A549 (cell line): Measurements from ENCODE around the gene MAP7D1. TPM values are rescaled to one million over a fixed set of nuclear protein-coding genes. Genes with fewer than 3 reads are reported as not detected.

Source experiments
- ATAC-seq, 2 experiments: fragments of 200-7000 bp in 1 of 2; fragments of >200 bp in 1 of 2; cut with Nextera tagmentation in 1 of 2; cut with Tn5 transposase in 1 of 2; 3 replicates each; pipeline versions ENCODE4 v1.8.0 to v1.9.1; 2018 to 2020; ENCODE audit warnings: mild to moderate bottlenecking in 1 of 2, moderate library complexity in 1 of 2
- CTCF ChIA-PET: fragments of 300-600 bp; sonication (Branson Sonifier 250); formaldehyde crosslinking; extraction: SDS; loops from one replicate; lab custom pipeline; 2021; ENCODE audit warnings: antibody characterized with exemption, inconsistent platforms; lab: Yijun Ruan, JAX
- POLR2A ChIA-PET: fragments of 350-600 bp; formaldehyde crosslinking; extraction: SDS; loops from one replicate; lab custom pipeline; 2021; ENCODE audit warnings: antibody characterized with exemption, inconsistent platforms; lab: Yijun Ruan, JAX
- DNase-seq, 2 experiments: peaks; one replicate each; pipeline versions ENCODE4 v3.0.0 to v3.0.0-alpha.2; 2011 to 2016; ENCODE audit warnings: low read depth in 1 of 2, low spot score in 1 of 2
- FAIRE-seq: peaks from 2 replicates; lab custom pipeline; 2011; peaks lifted over from hg19 to GRCh38; lab: Jason Lieb, UNC
- H3K27ac ChIP-seq, 2 experiments: fragments of >200 bp; sonication (Bioruptor Twin); formaldehyde crosslinking; 3 replicates each; pipeline ENCODE4 v1.5.1; 2016 to 2017
- H3K4me1 ChIP-seq: fragments of >200 bp; sonication (Bioruptor Twin); formaldehyde crosslinking; 3 replicates; pipeline ENCODE4 v1.6.1; 2016
- H3K4me2 ChIP-seq: fragments of >200 bp; sonication (Bioruptor Twin); formaldehyde crosslinking; 3 replicates; pipeline ENCODE4 v1.6.1; 2016
- H3K4me3 ChIP-seq: fragments of >200 bp; sonication (Bioruptor Twin); formaldehyde crosslinking; 3 replicates; pipeline ENCODE4 v1.5.1; 2016
- H3K9me3 ChIP-seq: fragments of >200 bp; sonication (Bioruptor Twin); formaldehyde crosslinking; 3 replicates; pipeline ENCODE4 v1.6.1; 2016
- ATOH8 ChIP-seq: fragments of 250-450 bp; sonication (Bioruptor Pico); IDR thresholded peaks from 2 replicates; pipeline ENCODE4 v1.5.0; 2020; ENCODE audit warnings: low read depth, mild to moderate bottlenecking, moderate library complexity
- BHLHE40 ChIP-seq: IDR thresholded peaks from 2 replicates; pipeline ENCODE4 v1.6.1; 2012; ENCODE audit warnings: low read depth, low read length, inconsistent platforms
- CBX2 ChIP-seq: fragments of 200-600 bp; sonication (generic); IDR thresholded peaks from 2 replicates; pipeline ENCODE4 v1.6.1; 2016; ENCODE audit warnings: low read depth, mild to moderate bottlenecking, borderline replicate concordance
- CBX8 ChIP-seq: fragments of 200-600 bp; sonication (generic); IDR thresholded peaks from 2 replicates; pipeline ENCODE4 v1.6.1; 2016
- CEBPB ChIP-seq, 2 experiments: fragments of >200 bp in 1 of 2; sonication (Bioruptor Twin) in 1 of 2; formaldehyde crosslinking in 1 of 2; IDR thresholded peaks; 2 replicates each; pipeline ENCODE4 v1.6.1; 2012 to 2016
- CHD2 ChIP-seq: fragments of 150-350 bp; IDR thresholded peaks from 2 replicates; pipeline ENCODE4 v1.6.1; 2014; ENCODE audit warnings: low read length; ENCODE audit not compliant: partially characterized antibody
- CTCF ChIP-seq: fragments of >200 bp; sonication (Bioruptor Twin); formaldehyde crosslinking; IDR thresholded peaks from 3 replicates; pipeline ENCODE4 v1.5.1; 2016
- ELK1 ChIP-seq: fragments of 150-350 bp; IDR thresholded peaks from 2 replicates; pipeline ENCODE4 v1.6.1; 2014; ENCODE audit warnings: low read depth, mild to moderate bottlenecking, low read length
- FOSB ChIP-seq: fragments of 250-450 bp; sonication (Bioruptor Pico); IDR thresholded peaks from 2 replicates; pipeline ENCODE4 v1.5.0; 2020; ENCODE audit warnings: mild to moderate bottlenecking, moderate library complexity
- FOSL2 ChIP-seq, 2 experiments: fragments of 450-650 bp in 1 of 2; fragments of >200 bp in 1 of 2; sonication (Bioruptor Twin) in 1 of 2; formaldehyde crosslinking; IDR thresholded peaks; 2 replicates each; pipeline versions ENCODE4 v1.5.0 to v1.6.1; 2016 to 2020; ENCODE audit warnings: mild to moderate bottlenecking in 1 of 2, moderate library complexity in 1 of 2
- HOXB13 ChIP-seq: fragments of 250-450 bp; sonication (Bioruptor Pico); IDR thresholded peaks from 2 replicates; pipeline ENCODE4 v1.5.0; 2020; ENCODE audit warnings: low read depth, mild to moderate bottlenecking, moderate library complexity
- JUN ChIP-seq, 2 experiments: fragments of >200 bp; sonication (Bioruptor Twin); formaldehyde crosslinking; IDR thresholded peaks; 2 replicates in 1 of 2; 3 replicates in 1 of 2; pipeline ENCODE4 v1.6.1; 2016 to 2017
- MAFK ChIP-seq: fragments of 450-650 bp; IDR thresholded peaks from 2 replicates; pipeline ENCODE4 v1.6.1; 2014; ENCODE audit not compliant: partially characterized antibody
- MAZ ChIP-seq: fragments of 150-350 bp; IDR thresholded peaks from 2 replicates; pipeline ENCODE4 v1.6.1; 2014; ENCODE audit warnings: antibody characterized with exemption, low read depth, low read length, borderline replicate concordance
- MYC ChIP-seq: IDR thresholded peaks from 2 replicates; pipeline ENCODE4 v1.6.1; 2012; ENCODE audit warnings: mild to moderate bottlenecking, inconsistent platforms, low read length, improper control_type of control experiment, borderline replicate concordance
- NFE2L2 ChIP-seq: fragments of 150-350 bp; conservative IDR thresholded peaks from 2 replicates; pipeline ENCODE4 v1.6.1; 2014; ENCODE audit warnings: low read length
- NPAS2 ChIP-seq: fragments of 250-450 bp; sonication (Bioruptor Pico); IDR thresholded peaks from 2 replicates; pipeline ENCODE4 v1.8.0; 2022; ENCODE audit warnings: mild to moderate bottlenecking, moderate library complexity, borderline replicate concordance
- NR3C1 ChIP-seq: fragments of >200 bp; sonication (Bioruptor Twin); formaldehyde crosslinking; IDR thresholded peaks from 3 replicates; pipeline ENCODE4 v1.6.1; 2017
- POLR2A ChIP-seq: IDR thresholded peaks from 2 replicates; pipeline ENCODE4 v1.6.1; 2012; ENCODE audit warnings: mild to moderate bottlenecking, low read length
- RCOR1 ChIP-seq: fragments of 150-350 bp; IDR thresholded peaks from 2 replicates; pipeline ENCODE4 v1.6.1; 2014; ENCODE audit warnings: antibody characterized with exemption, low read length, low read depth
- SMC3 ChIP-seq: fragments of >200 bp; sonication (Bioruptor Twin); formaldehyde crosslinking; IDR thresholded peaks from 3 replicates; pipeline ENCODE4 v1.6.1; 2018; ENCODE audit warnings: inconsistent platforms
- SREBF2 ChIP-seq: fragments of 450-650 bp; IDR thresholded peaks from 2 replicates; pipeline ENCODE4 v1.6.1; 2014; ENCODE audit warnings: mild to moderate bottlenecking, moderate library complexity
- TP53 ChIP-seq: fragments of 250-450 bp; sonication (Bioruptor Pico); IDR thresholded peaks from 2 replicates; pipeline ENCODE4 v1.5.0; 2021; ENCODE audit warnings: mild to moderate bottlenecking, moderate library complexity
- ZNF302 ChIP-seq: fragments of 250-450 bp; sonication (Bioruptor Pico); IDR thresholded peaks from 2 replicates; pipeline ENCODE4 v1.9.0; 2021; ENCODE audit warnings: inconsistent platforms, mild to moderate bottlenecking, moderate library complexity
- ZSCAN20 ChIP-seq: fragments of 250-450 bp; sonication (Bioruptor Pico); IDR thresholded peaks from 2 replicates; pipeline ENCODE4 v1.8.0; 2022; ENCODE audit warnings: mild to moderate bottlenecking, moderate library complexity
- WGBS: methylation state at CpG from one replicate; pipeline ENCODE4 v1.1.6; 2017; ENCODE audit errors: missing lambda C conversion rate; 5-methylcytosine and 5-hydroxymethylcytosine counted together
- polyA plus RNA-seq, 4 experiments: library from polyadenylated mRNA; depleted of rRNA in 3 of 4; stranded (reverse); fragments of >200 nt; fragmentation: RNase III in 1 of 4; extraction: RNeasy Plus Mini Kit Qiagen cat#74134 plus additional on column Dnase treatment in 1 of 4; gene quantifications; 2 replicates in 3 of 4; 3 replicates in 1 of 4; pipeline ENCODE4 v1.2.3, GENCODE V29; 2011 to 2017

Gene MAP7D1
- polyA plus RNA-seq, 2 of the 4 experiments (the other 2 are of a cell fraction) = 16.4 to 74.9 TPM

DNA sequence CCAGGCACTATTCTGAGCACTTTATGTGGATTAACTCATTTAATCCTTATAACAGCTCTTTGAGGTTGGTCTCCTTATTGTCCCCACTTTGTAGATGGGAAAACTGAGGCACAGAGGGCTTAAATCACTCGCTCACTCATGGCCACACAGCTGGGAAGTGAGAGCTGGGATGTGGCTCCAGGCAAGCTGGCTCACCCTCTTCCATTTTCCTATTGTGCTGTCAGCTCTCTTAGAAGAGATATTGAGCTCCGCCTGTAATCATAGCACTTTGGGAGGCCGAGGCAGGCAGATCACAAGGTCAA lies 27.1 kb upstream of the MAP7D1 start:
- H3K4me3 ChIP-seq = no peak overlapping the region
- no peaks in the 10 kb centered on the region for H3K9me3 ChIP-seq
- no peak for FAIRE-seq
- POLR2A ChIA-PET = no interaction called here
- no peak for TF ChIP-seq JUN (IDR thresholded peaks at IDR 0.05)
- no peak for TF ChIP-seq ZSCAN20 (CRISPR knock-in tag)
- no peak for TF ChIP-seq ZNF302
- no peak for TF ChIP-seq CEBPB (IDR thresholded peaks at IDR 0.05)
- TF ChIP-seq MYC = no peak
- TF ChIP-seq NFE2L2 = no peak
- TF ChIP-seq CHD2 = no peak
- TF ChIP-seq TP53 (CRISPR knock-in tag) = no peak
- TF ChIP-seq RCOR1 = no peak
- TF ChIP-seq MAZ = no peak
- TF ChIP-seq FOSB (CRISPR knock-in tag) = no peak
- no peak for DNase-seq
- no peak overlapping the region for H3K27ac ChIP-seq
- WGBS = 80% methylated on average over 3 of the region's 3 CpGs
- H3K4me1 ChIP-seq = peaks cover 5% of the 10 kb centered on the region
- no peak overlapping the region for H3K4me2 ChIP-seq
- CTCF ChIA-PET = interaction anchor here (2.1 kb wide), 1 partner anchor 59 kb away, joined by 6 read pairs; no protein-coding TSS in a partner anchor
- ATAC-seq = no peak

- ChIA-PET POLR2A (no interaction called here), CTCF (interaction anchor here (0.8 to 5.3 kb wide), 5 partner anchors 18 to 211 kb away, joined by 3 to 147 read pairs (median 4); no protein-coding TSS in a partner anchor)
- Histone ChIP-seq H3K4me2 (no peak overlapping the region), H3K4me3 (no peak overlapping the region), H3K4me1 (peaks cover 6% of the 10 kb centered on the region), H3K9me3 (no peaks in the 10 kb centered on the region), H3K27ac (no peak overlapping the region)
- ATAC-seq = no peak
- no peak for FAIRE-seq
- no peak for DNase-seq
- WGBS = 66% methylated on average over 3 of the region's 3 CpGs
- TF ChIP-seq MAFK (no peak), ELK1 (no peak), NR3C1 (no peak), HOXB13 (CRISPR knock-in tag) (no peak), NPAS2 (CRISPR knock-in tag) (no peak), CBX8 (no peak), CTCF (no peak), SMC3 (no peak), CBX2 (no peak), FOSB (CRISPR knock-in tag) (no peak), ATOH8 (CRISPR knock-in tag) (no peak), SREBF2 (no peak), FOSL2 (IDR thresholded peaks at IDR 0.05) (no peak), FOSL2 (CRISPR knock-in tag; IDR thresholded peaks at IDR 0.05) (no peak), POLR2A (no peak), NFE2L2 (no peak), BHLHE40 (no peak)
Observed at GRCh38 chr1:36132029-36132428, 23.9 kb upstream of the MAP7D1 start.
